ENCODE measurements around the gene PLPPR2.

- TF ChIP-seq POLR2A (IDR thresholded peaks at IDR 0.05; ENCODE audit: low read depth, low read length), result no peak
- no peak for TF ChIP-seq TAF1 (IDR thresholded peaks at IDR 0.05; ENCODE audit: borderline replicate concordance, low read depth, low read length)
- no peak for TF ChIP-seq POLR2AphosphoS5 (IDR thresholded peaks at IDR 0.05; ENCODE audit: low read depth, low read length)
These were observed 12.8 kb upstream of the PLPPR2 start for GRCh38 chr19:11342429-11342828.

Data from GM12892 (cell line).